Measurements from ENCODE around the gene TMEM273.

TMEM273 gene

DNA sequence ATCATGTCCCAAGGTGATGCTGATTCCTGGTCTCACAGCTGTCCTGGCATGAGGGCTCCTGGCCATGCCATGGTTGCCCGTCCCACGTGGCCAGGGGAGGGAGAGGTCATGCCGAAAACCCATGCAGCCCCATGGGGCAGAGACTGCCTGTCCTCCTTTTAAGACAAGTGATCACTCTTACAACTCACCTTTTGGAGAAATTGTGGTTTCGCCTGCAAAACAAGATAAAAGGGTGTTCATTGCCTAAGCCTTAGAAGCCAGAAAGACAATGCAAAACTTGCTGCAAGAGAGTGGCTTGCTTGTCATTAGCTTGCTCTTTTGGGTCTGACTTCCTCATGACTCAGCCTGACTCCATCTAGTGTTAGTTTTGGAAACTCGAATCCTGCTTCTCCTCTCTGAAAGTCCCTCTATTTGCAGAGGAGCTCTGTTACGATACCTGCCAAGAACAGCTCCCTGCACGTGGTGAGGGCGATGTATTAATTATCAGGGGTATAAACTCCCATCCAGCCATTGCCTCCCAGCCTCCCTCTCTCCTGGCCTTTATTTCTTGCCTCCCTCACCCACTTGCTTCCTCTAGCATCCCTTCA, 26.7 kb downstream of the TMEM273 start:
- no peak for DNase-seq

DNA sequence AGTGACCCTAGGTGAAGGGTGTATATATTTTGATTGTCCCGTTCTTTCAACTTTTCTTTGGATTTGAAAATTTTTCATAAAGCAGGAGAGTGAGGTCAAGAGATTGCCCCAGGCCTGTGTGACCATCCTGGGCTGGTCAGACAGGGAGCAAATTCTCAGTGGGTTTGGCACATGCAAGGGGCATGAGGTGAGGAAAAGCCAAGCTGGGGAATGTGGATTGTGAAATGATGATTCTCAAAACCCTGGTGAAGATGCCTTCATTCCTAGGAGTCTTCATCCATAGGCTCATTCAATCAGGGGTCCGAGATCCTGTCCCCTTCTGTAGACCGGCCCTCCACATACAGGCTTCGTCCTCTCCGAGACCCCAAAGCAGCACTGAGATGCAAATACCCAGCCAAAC, 27.4 kb downstream of the TMEM273 start:
- DNase-seq: no peak

DNA sequence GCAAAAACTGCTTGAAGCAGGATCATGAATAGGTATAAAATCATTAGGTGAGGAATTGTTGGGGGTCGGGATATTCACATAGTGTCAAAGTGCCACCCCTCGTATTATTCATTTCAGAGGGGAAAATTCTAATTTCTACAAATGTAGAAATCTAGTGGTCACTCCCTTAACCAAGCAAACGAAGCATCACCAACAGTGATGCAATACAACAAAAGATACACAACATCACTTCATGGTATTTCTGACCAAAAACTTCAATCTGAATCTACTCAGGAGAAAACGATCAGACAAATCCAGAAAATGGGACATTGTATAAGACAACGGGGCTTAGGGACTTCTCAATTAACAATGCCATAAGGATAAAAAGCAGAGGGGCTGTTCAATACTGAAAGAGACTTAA, 28.1 kb downstream of the TMEM273 start:
- no peak for DNase-seq

DNA sequence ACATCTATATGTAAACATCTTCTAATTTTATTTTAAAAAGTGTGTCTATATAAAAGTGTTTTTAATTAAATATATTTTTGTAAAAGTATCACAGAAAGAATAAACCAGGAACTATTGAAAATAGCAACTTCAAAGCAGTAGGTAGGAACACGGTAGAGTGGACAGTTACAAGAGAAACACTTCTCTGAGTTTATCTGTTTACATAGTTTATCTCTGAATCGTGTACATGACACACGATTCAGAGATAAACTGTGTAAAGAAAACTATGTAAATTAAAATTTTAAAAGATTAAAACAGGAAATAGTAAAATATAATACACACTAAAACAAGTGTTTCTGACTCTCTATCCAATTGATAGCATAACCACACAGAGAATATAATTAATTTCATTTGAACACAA, 29.3 kb downstream of the TMEM273 start:
- no peak for DNase-seq

DNA sequence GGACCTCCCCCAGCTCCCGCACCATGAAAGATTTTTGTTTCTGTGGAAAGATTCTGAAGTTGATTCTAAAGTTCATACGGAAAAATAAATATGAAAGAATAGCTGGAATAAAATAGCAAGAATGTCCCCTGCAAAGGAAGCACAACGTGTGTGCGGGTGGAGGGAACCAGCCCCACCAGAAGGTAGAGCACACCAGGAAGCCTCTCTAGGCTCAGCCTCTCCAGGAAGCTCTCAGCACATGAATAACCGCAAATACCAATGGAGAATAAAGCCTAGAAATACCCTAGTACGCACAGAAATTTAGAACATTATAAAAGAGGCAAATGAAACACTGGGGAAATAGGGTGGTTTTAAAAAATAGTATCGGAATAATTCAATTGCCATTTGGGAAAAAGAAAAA, 29.8 kb downstream of the TMEM273 start:
- DNase-seq: no peak

DNA sequence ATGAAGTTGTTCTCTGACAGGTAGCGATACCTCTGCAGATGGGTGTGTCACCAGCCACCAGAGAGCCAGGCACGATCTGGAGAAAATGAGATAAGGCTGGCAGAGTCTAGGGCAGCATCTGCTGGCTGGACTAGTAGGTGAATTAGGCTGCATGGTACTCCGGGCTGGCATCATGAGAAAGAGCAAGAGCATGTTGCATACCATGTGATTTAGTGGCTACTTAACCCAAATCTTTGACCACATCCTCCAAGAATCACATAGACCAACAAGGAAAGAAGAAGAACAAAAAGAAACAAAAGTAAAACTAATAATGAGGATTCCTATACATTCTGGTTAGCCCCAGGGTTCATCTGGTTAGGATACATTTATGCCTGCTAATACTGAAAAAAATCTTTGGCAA, 31.0 kb downstream of the TMEM273 start:
- no peak for DNase-seq

DNA sequence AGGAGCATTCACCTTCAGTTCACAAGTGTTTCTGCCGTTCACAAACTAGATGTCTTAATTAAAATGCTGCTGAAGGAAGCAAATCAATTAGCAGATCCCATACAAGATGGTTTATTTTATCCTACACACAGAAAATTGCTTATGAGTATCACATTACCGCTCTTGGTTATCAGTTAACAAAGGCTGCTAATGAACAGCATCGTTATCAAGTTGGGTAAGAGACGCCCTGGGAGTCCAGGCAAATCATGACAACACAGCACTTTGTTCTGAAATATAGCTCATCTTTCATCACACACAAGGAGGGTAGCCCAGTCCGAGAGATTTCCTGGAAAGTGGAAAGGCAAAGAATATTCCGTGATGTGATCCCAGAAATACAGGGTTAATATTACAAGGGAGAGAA, 33.5 kb downstream of the TMEM273 start:
- DNase-seq: no peak

DNA sequence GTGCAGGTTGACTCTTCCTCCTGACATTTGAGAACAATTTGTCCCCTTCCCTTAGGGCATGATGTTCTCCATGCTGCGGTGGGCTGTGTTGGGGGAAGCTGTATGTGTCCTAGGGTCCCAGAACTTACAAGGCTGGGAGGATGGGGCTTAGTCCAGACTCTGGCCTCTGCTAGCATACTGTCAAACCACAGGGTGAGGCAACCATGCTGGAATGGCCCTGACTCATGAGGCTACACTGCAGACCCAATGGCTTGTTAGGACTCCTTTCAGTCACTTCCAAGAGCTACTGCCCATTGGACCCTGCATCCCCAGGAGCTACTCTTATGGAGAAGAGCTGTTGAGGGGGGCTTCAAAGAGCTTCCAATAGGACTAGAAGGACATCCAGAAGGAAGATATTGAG, 34.2 kb downstream of the TMEM273 start:
- DNase-seq: no peak

DNA sequence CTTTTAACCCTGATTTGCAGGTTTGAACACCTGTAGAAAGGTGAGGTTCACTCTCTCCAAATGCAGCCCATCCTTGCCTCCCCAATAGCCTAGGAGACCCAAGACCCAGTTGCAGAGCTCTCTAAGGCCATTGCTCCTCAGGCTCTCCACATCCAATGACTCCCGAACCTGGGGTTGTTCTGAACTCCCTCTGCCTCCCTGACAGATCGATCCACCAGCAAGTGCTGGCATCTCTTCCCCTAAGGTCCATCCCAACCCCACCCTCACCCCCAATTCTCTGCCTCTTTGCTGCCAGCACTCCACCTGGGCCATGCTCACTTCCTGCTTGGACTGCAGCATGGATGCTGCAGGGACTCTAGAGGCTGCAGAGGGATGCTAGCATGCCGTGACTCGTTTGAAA, 35.1 kb downstream of the TMEM273 start:
- DNase-seq: no peak

DNA sequence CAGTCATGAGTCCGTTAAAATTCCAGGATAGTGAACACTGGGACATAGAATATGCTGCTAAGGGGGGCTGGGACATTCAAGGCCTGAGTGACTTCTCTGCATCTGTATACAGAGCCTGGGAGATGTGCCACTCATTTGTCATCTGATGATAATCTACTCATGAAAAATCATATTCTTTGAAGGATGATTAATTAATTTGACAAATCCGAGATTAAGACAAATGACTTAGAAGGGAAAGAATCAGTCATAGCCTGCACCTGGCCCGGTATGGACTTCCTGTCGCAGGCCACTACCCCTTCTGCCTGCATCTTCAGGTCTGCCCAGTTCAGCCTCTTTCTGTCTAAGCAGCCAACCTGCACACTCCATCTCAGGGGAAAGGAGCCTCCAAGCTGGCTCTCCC, 35.5 kb downstream of the TMEM273 start:
- no peak for DNase-seq

DNA sequence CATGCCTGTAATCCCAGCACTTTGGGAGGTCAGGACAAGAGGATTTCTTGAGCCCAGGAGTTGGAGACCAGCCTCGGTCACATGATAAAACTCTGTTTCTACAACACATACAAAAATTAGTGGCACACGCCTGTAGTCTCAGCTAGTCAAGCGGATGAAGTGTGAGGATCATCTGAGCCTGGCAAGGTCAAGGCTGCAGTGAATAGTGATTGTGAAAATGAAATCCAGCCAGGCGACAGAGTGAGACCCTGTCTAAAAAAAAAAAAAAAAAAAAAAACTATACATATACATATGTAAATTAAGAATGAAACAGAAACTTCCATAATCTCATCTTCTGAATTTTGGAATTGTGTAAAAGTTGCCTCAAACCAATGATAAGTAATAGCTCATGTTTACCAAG, 36.2 kb downstream of the TMEM273 start:
- no peak for DNase-seq

DNA sequence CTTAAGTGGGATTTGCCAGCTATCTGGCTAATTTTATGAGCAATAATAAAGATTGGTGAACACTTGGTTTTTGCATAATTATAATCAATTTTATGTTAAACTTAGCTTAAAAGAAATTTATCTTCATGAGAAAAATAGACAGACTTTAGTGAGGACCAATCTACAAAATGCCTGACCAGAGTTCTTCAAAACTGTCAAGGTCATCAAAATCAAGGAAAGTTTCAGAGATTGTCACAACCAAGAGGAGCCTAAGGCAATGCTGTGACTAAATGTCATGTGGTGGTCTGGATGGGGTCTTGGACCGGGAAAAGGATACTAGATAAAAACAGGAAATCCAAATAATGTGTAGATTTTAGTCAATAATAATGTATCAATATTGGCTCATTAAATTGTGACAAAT, 36.7 kb downstream of the TMEM273 start:
- no peak for DNase-seq

DNA sequence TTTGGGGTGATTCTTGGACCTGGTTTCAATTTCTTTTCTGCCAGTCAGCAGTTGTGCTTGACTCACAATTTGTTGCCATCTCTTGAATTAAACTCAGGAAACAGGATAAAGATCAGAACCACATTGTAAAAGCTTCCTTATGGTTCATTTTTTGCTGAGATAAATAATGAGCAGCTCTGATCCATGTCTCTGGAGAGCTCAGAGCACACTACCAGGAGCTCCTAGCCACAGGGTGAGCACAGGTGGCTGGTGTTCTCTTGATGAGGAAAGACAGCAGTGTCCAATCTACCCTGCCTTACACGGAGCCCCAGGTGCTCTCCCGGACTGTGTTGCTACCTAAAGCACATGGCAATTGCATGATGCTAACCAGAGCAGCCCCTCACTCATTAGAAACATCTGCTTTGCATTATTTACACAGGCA, 37.2 kb downstream of the TMEM273 start:
- no peak for DNase-seq

DNA sequence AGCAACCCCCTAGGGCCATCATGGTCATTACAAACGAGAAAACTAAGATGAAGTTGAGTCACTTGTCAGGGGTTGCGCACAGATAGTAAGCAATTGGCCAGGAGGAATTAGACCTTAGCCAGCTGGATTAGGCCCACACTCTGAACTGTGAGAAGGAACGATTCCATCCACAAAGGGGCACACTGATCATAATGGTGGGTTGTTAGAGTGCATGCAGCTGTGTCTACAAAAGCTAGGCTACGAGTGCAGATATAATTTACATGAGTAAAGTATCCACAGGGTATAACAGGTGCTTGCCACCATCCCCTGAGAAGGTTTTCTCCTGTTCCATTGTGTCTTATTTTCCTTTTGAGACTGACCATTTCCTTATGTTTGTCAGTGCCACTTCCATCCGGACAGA, 37.8 kb downstream of the TMEM273 start:
- DNase-seq: no peak

DNA sequence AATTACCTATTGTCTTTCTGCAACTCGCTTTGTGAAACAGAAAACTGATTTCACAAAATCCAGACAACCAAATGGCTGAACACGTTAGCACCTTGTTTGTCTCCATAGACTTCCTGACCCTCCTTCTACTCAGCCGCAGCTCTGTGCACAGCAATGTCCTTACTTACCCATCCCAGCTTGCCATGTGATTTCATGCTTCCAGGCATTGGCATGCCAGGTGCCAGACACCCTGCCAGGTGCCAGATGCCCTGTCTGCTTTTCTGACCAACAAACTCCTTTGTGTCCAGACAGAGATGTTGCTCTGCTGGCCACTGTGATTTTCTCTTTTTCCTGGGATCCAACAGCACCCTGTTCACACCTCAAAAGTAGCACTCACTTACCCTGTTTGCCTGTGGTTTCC, 38.3 kb downstream of the TMEM273 start:
- no peak for DNase-seq

DNA sequence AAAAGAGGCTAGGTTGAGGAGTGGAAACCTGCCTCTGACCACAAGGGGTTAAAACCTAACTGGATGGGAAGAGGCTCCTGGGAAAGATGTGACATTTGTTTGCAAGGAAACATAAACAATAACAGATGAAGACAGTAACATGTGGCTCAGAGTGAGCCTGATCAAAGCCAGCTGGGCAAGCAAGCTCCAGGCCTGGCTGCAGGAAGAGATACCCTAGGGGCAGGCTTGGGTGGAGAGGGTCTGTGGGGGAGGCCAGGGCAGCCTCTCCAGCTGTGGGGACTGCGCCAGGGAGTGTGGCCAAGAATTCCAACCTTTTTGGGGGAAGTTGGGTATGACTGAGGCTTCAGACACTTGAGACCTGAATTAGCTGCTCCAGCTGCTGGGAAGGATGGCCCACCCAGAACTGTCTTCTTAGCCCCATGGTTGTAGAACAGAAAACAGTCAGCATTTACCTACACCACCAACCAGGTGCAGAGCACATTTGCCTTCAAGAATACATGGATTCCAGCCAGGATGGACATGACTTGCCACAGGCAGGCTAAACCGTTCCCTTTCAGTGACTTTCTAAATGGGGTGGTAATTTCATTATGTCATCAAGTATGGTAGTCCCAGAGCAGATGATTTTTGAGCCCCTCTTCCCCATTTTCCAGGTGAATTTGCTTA, 44.0 kb downstream of the TMEM273 start:
- no peak for DNase-seq

DNA sequence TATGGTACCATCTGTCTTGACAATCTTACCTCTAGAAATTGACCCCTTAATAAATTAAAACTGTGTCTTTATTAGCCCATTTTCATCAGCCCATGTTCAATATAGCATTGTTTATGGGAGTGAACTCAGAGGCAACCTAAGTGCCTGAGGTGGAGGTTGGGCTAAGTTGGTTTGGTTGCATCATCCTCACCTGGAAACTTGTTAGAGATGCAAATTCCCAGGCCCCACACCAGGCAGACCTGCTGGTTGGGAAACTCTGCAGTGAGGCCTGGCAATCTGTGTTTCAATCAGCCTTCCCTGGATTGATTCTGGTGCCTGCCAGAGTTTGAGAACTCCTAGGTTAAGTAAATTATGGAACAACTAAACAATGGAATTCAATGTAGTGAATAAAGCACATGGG, 44.9 kb downstream of the TMEM273 start:
- DNase-seq: no peak

DNA sequence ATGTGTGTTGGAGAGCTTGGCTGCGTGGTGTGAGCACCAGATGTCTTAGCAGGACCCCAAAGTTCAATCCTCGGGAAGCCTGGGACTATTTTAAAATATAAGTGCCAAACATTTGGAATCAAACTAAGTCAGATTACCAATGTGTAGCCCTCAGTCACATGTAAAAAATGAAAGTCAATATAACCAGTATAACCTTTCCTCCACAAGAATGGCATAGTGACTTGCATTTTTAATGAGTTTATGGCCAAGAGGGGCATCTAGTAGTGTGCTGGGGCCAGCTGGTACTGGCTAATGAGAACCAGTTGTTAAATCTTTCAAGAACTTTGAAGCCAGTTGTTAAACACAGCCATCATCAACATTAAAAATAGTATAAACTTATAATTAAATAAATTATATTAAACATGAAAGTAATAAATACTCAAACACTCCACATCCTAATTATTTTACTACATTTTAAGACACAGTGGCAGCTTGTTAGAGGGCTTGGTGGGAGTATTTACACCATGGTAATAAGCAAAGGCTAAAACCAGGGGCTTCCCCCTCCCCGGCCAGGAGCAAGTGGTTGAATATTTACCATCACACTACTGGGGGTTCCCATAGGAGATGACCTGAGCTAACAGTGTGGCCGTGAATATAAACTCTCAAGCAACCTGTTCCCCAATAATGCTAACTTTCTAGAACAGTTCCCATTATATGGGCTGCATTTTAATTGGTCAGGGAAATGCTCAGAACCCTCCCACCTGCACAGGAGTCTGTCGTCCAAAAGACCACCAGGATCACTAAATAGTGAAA, 46.5 kb downstream of the TMEM273 start:
- DNase-seq: no peak

DNA sequence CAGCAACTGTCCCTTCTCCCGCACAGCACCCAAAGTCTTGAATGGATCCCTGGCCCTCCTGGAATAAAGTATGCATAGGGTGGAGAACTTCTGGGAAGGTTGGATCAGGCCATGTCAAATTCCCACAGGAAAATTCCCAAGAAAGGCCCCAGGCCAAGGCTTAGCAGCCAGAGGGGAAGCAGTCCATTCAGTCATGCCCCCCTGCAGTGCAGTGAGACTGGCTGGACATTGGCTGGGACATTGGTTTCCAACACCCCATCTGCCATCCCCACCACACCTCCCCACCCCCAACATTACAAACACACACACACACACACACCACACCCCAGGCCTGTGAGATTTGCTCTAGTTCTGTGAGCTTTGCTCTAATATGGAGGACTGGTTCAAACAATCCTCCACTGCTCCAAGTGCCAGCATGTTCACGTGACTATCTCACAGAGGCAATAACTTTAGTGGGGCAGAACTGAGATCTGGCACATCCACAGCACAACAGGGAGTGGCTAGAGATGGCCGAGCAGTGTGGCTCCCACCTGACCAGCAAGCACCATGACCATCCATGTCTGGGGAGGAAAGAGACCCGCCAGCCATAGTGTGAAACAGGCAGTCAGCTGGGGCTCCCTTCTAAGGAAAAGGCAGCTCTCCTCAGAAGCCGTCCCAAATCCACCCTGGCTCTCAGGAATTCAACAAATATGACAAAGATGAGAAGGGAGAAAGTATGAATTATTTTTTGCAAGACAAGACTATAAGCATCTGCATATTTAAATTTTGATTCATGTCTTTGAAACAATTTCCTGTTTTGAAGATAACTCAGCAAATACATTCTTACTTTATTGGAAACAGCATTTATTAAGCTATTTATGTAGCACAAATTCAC, 47.6 kb downstream of the TMEM273 start:
- DNase-seq: no peak

DNA sequence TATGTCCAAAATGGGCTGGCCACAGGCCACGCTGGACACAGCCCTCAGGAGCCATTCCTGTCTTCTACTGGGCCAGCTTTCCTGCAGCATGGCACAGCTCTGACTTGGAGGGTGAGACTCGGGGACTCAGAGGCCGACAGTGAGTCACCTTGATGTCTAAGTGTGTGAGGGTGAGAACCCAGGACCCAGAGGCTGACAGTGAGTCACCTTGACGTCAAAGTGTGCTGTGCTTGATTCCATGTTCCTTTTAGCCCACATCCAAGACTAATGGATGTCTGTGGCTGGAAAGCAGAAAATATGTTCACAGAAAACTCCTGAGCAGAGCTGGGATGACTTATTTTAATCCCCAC, 48.4 kb downstream of the TMEM273 start:
- no peak for DNase-seq

DNA sequence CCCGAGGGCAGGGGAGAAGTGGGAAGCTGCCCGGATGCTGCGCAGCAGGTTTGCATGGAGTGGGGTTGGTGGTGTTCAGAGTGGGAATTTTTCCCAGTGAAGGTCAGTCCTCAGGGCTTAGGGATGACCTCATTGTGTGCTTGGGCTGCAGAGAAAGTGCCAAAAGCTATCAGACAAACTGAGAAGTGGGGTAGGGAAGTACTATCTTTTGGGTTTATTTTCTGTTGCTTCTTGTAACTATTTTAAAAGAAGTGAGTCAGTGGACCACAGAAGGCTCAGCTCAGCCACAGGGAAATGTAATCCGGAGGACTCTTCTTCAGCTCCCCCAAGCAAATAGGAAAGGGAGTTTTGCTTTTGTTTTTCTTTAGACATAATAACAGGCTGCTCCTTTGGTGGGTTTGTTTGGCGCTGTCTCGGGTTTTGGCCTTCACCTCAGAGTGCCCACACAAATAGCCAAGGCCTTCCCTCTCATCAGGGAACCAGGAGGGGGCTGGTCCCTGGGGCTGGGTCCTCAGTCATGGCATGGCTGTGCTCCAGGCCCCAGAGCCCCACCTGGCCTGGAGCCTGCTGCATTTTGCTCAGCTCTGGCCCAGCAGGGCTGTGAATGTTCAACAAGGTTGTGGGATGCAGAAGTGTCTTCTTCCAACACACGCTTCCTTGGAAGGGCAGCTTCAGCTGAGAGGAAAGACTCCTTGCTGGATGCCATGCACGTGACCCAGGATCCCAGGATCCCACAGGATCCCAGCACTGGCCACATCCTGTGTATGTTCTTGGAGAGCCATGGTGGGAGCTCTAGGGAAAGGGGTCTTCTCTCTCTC, 49.0 kb downstream of the TMEM273 start:
- DNase-seq: no peak

DNA sequence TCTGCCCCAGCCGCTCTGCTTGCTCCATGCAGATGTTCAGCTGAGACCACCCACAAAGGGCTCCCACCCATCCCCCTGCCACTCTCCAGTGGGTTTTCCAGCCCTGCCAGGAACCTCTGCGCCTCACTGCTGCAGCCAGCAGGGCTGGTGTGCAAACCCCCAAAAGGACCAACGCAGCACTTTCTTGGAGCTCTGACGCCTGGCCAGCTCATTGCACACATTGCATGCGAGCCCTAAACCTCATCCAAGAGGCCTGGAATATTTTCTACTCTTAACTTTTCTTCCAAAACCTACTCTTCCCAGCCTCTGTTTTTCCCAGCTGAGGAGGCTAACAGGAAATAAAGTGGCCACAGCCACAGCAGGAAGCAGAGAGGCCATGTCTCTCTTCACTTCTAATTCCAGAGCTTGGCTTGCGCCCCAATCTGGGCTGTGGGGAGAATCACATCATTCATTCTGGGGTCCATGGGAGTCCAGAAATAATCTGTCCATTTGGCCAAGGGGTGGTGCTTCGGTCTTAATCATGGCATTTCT, 49.8 kb downstream of the TMEM273 start:
- no peak for DNase-seq
